ENCODE results near the gene TMEM132C. TPM values are rescaled to one million over a fixed set of nuclear protein-coding genes. Genes with fewer than 3 reads are reported as not detected.

Gene TMEM132C
- total and polyA plus RNA-seq, 4 donors: 0.05 to 0.08 (median 0.05) TPM; not detected in 1

GRCh38 chr12:128712622-128713021 lies 445.7 kb downstream of the TMEM132C start:
- no peaks in the 10 kb centered on the region for H3K36me3 ChIP-seq (ENCODE audit: control insufficient read depth in 4 of 4, insufficient read depth in 3 of 4, low read depth in 1 of 4, low read length in 3 of 4)
- no peak overlapping the region for H3K27ac ChIP-seq (ENCODE audit: low read depth in 1 of 2, low read length in 2 of 2)
- no peaks in the 10 kb centered on the region for H3K4me1 ChIP-seq (ENCODE audit: control insufficient read depth in 4 of 4, insufficient read depth in 4 of 4, low read length in 3 of 4)
- peaks cover 3 to 6% (median 3%) of the 10 kb centered on the region in 4 donors for H3K9me3 ChIP-seq (ENCODE audit: control insufficient read depth in 4 of 4, low read length in 3 of 4)
- TF ChIP-seq FOXA1 (IDR thresholded peaks at IDR 0.05): no peak
- TF ChIP-seq NR2F2 (IDR thresholded peaks at IDR 0.05): no peak
- TF ChIP-seq JUND (IDR thresholded peaks at IDR 0.05): no peak
- TF ChIP-seq CTCF (IDR thresholded peaks at IDR 0.05; ENCODE audit: low read depth, low read length, missing input control): no peak
- TF ChIP-seq RXRA (IDR thresholded peaks at IDR 0.05): no peak
- no peak for TF ChIP-seq HNF4G (IDR thresholded peaks at IDR 0.05)
- no peak for TF ChIP-seq FOXA2 (IDR thresholded peaks at IDR 0.05)
- TF ChIP-seq TAF1 (conservative IDR thresholded peaks at IDR 0.05): no peak
- TF ChIP-seq, protein P1, sequence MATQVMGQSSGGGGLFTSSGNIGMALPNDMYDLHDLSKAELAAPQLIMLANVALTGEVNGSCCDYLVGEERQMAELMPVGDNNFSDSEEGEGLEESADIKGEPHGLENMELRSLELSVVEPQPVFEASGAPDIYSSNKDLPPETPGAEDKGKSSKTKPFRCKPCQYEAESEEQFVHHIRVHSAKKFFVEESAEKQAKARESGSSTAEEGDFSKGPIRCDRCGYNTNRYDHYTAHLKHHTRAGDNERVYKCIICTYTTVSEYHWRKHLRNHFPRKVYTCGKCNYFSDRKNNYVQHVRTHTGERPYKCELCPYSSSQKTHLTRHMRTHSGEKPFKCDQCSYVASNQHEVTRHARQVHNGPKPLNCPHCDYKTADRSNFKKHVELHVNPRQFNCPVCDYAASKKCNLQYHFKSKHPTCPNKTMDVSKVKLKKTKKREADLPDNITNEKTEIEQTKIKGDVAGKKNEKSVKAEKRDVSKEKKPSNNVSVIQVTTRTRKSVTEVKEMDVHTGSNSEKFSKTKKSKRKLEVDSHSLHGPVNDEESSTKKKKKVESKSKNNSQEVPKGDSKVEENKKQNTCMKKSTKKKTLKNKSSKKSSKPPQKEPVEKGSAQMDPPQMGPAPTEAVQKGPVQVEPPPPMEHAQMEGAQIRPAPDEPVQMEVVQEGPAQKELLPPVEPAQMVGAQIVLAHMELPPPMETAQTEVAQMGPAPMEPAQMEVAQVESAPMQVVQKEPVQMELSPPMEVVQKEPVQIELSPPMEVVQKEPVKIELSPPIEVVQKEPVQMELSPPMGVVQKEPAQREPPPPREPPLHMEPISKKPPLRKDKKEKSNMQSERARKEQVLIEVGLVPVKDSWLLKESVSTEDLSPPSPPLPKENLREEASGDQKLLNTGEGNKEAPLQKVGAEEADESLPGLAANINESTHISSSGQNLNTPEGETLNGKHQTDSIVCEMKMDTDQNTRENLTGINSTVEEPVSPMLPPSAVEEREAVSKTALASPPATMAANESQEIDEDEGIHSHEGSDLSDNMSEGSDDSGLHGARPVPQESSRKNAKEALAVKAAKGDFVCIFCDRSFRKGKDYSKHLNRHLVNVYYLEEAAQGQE (IDR thresholded peaks at IDR 0.05): no peak
- DNase-seq (ENCODE audit: low spot score): no peak
- no peaks in the 10 kb centered on the region for H3K27me3 ChIP-seq (ENCODE audit: control insufficient read depth in 4 of 4, insufficient read depth in 4 of 4, low read length in 3 of 4)
- 76% methylated on average over 6 of the region's 6 CpGs for WGBS
- H3K4me3 ChIP-seq (ENCODE audit: low read depth in 1 of 3, low read length in 3 of 3): no peak overlapping the region
- no peak overlapping the region for H3K9ac ChIP-seq (ENCODE audit: low read depth in 1 of 2, low read length in 2 of 2)

- H3K9me3 ChIP-seq (ENCODE audit: control insufficient read depth in 4 of 4, low read length in 3 of 4): peaks cover 3 to 14% (median 6%) of the 10 kb centered on the region in 4 donors
- no peak overlapping the region for H3K27ac ChIP-seq (ENCODE audit: low read depth in 1 of 2, low read length in 2 of 2)
- DNase-seq (ENCODE audit: low spot score): no peak
- no peak overlapping the region for H3K4me3 ChIP-seq (ENCODE audit: low read depth in 1 of 3, low read length in 3 of 3)
- H3K9ac ChIP-seq (ENCODE audit: low read depth in 1 of 2, low read length in 2 of 2): no peak overlapping the region
- TF ChIP-seq ZBTB33 (IDR thresholded peaks at IDR 0.05) (no peak), NR2F2 (IDR thresholded peaks at IDR 0.05) (no peak), TAF1 (conservative IDR thresholded peaks at IDR 0.05) (no peak), RXRA (IDR thresholded peaks at IDR 0.05) (no peak), RAD21 (IDR thresholded peaks at IDR 0.05) (no peak), HNF4G (IDR thresholded peaks at IDR 0.05) (no peak), JUND (IDR thresholded peaks at IDR 0.05) (no peak), FOXA2 (IDR thresholded peaks at IDR 0.05) (no peak), SP1 (IDR thresholded peaks at IDR 0.05) (no peak)
- H3K4me1 ChIP-seq (ENCODE audit: control insufficient read depth in 4 of 4, insufficient read depth in 4 of 4, low read length in 3 of 4): no peaks in the 10 kb centered on the region
- H3K27me3 ChIP-seq (ENCODE audit: control insufficient read depth in 4 of 4, insufficient read depth in 4 of 4, low read length in 3 of 4): no peaks in the 10 kb centered on the region
- H3K36me3 ChIP-seq (ENCODE audit: control insufficient read depth in 4 of 4, insufficient read depth in 3 of 4, low read depth in 1 of 4, low read length in 3 of 4): no peaks in the 10 kb centered on the region
- 63% methylated on average over 4 of the region's 4 CpGs for WGBS
Observed at GRCh38 chr12:128715485-128715884, 448.5 kb downstream of the TMEM132C start.

Data from liver (tissue), 9 donors.